GM23248 (cell line): ENCODE results near the gene KLHL34. TPM values are rescaled to one million over a fixed set of nuclear protein-coding genes. Genes with fewer than 3 reads are reported as not detected.
A peak's percentile ranks its signal among the peaks of the same experiment; 100 is the strongest.

Experiments used
- DNase-seq: peaks from one replicate; pipeline ENCODE4 v3.0.0-alpha.2; 2015
- H2AFZ ChIP-seq: fragments of 200-600 bp; sonication (generic); 2 replicates; pipeline ENCODE4 v1.6.1; 2016; ENCODE audit warnings: antibody characterized with exemption
- H3F3A ChIP-seq: fragments of 200-600 bp; sonication (generic); 2 replicates; pipeline ENCODE4 v1.6.1; 2016; ENCODE audit warnings: mild to moderate bottlenecking, antibody characterized with exemption, mixed run types; ENCODE audit not compliant: insufficient read depth
- H3K27ac ChIP-seq: fragments of 200-600 bp; sonication (generic); 2 replicates; pipeline ENCODE4 v1.5.1; 2016; ENCODE audit warnings: mild to moderate bottlenecking
- H3K27me3 ChIP-seq: fragments of 200-600 bp; sonication (generic); replicated peaks from 2 replicates; pipeline ENCODE4 v1.6.1; 2016; ENCODE audit warnings: mild to moderate bottlenecking; ENCODE audit not compliant: insufficient read depth
- H3K36me3 ChIP-seq: fragments of 200-600 bp; sonication (generic); 2 replicates; pipeline ENCODE4 v1.6.1; 2016; ENCODE audit warnings: low read depth, mild to moderate bottlenecking
- H3K4me1 ChIP-seq: fragments of 200-600 bp; sonication (generic); 2 replicates; pipeline ENCODE4 v1.6.1; 2016; ENCODE audit warnings: mild to moderate bottlenecking; ENCODE audit not compliant: insufficient read depth
- H3K4me2 ChIP-seq: fragments of 200-600 bp; sonication (generic); one replicate; pipeline ENCODE4 v1.6.1; 2016; ENCODE audit warnings: mild to moderate bottlenecking; ENCODE audit not compliant: unreplicated experiment
- H3K4me3 ChIP-seq: fragments of 200-600 bp; sonication (generic); 2 replicates; pipeline ENCODE4 v1.5.1; 2016; ENCODE audit warnings: mild to moderate bottlenecking
- H3K79me2 ChIP-seq: fragments of 200-600 bp; sonication (generic); 2 replicates; pipeline ENCODE4 v1.6.1; 2016; ENCODE audit warnings: mild to moderate bottlenecking; ENCODE audit not compliant: insufficient read depth
- H3K9ac ChIP-seq: fragments of 200-600 bp; sonication (generic); 2 replicates; pipeline ENCODE4 v1.6.1; 2016; ENCODE audit warnings: mild to moderate bottlenecking
- H3K9me2 ChIP-seq: fragments of 200-600 bp; sonication (generic); 2 replicates; pipeline ENCODE4 v1.6.1; 2016; ENCODE audit warnings: mixed run types, mild to moderate bottlenecking, moderate library complexity; ENCODE audit not compliant: insufficient read depth
- H3K9me3 ChIP-seq: fragments of 200-600 bp; sonication (generic); one replicate; pipeline ENCODE4 v1.6.1; 2017; ENCODE audit warnings: low read depth
- H4K20me1 ChIP-seq: fragments of 200-600 bp; sonication (generic); 2 replicates; pipeline ENCODE4 v1.6.0; 2016; ENCODE audit not compliant: insufficient read depth
- EZH2 ChIP-seq: fragments of 200-600 bp; sonication (generic); IDR thresholded peaks from 2 replicates; pipeline ENCODE4 v1.6.1; 2018; ENCODE audit warnings: antibody characterized with exemption, mild to moderate bottlenecking; ENCODE audit not compliant: insufficient read depth, poor library complexity, severe bottlenecking
- EZH2phosphoT487 ChIP-seq: fragments of 200-600 bp; sonication (generic); IDR thresholded peaks from 2 replicates; pipeline ENCODE4 v1.6.1; 2018; ENCODE audit warnings: antibody characterized with exemption, moderate library complexity, mild to moderate bottlenecking, low read depth; ENCODE audit not compliant: insufficient read depth
- WGBS, 2 experiments: methylation state at CpG; one replicate each; pipeline ENCODE4 v1.1.6; 2015 to 2017; ENCODE audit warnings: low lambda C conversion rate in 2 of 2, low coverage in 1 of 2; ENCODE audit errors: missing lambda C conversion rate in 2 of 2; 5-methylcytosine and 5-hydroxymethylcytosine counted together
- in situ Hi-C: fragments of 300-500 bp; cut with MboI; formaldehyde crosslinking; loops from 2 replicates; pipeline ENCODE4 v1.15.0; 2020
- polyA plus RNA-seq: library from polyadenylated mRNA; unstranded; fragments of >200 nt; fragmentation: Nextera tagmentation; extraction: Ambion mirVana; gene quantifications from 2 replicates; pipeline ENCODE4 v1.2.1, GENCODE V29; 2016
- total RNA-seq: library from RNA; depleted of rRNA; stranded (reverse); fragments of >200 nt; shearing (Covaris generic); gene quantifications from 2 replicates; pipeline ENCODE4 v1.2.3, GENCODE V29; 2014

The KLHL34 gene
- total and polyA plus RNA-seq, 2 experiments from 2014 or later, result not detected

- Histone ChIP-seq H3K9ac (no peak overlapping the region), H3K36me3 (no peaks in the 10 kb centered on the region), H2AFZ (no peak overlapping the region), H3K4me3 (no peak overlapping the region), H3K4me2 (no peak overlapping the region), H3K27me3 (no peaks in the 10 kb centered on the region), H3K9me2 (no peaks in the 10 kb centered on the region), H3K9me3 (no peaks in the 10 kb centered on the region), H3K27ac (no peak overlapping the region), H3F3A (no peaks in the 10 kb centered on the region), H3K79me2 (no peaks in the 10 kb centered on the region), H3K4me1 (peaks cover 9% of the 10 kb centered on the region), H4K20me1 (no peaks in the 10 kb centered on the region)
- 78 to 80% methylated on average over 5 of the region's 5 CpGs for WGBS, 2 experiments
- no peak for DNase-seq
- in situ Hi-C loops, result no loop called here
- no peak for TF ChIP-seq EZH2phosphoT487
Measured at GRCh38 chrX:21700275-21700674, 42.1 kb upstream of the KLHL34 start.

- H3K36me3 ChIP-seq, result no peaks in the 10 kb centered on the region
- no peaks in the 10 kb centered on the region for H3K9me2 ChIP-seq
- H3K4me3 ChIP-seq, result no peak overlapping the region
- in situ Hi-C loops, result no loop called here
- no peaks in the 10 kb centered on the region for H3F3A ChIP-seq
- H3K27ac ChIP-seq, result no peak overlapping the region
- H3K9ac ChIP-seq, result no peak overlapping the region
- H3K79me2 ChIP-seq, result no peaks in the 10 kb centered on the region
- TF ChIP-seq EZH2phosphoT487, result no peak
- no peak for TF ChIP-seq EZH2
- H3K4me2 ChIP-seq, result no peak overlapping the region
- peaks cover 9% of the 10 kb centered on the region for H3K4me1 ChIP-seq
- DNase-seq, result peak; percentile 3
- H3K27me3 ChIP-seq, result no peaks in the 10 kb centered on the region
- no peaks in the 10 kb centered on the region for H4K20me1 ChIP-seq
- WGBS, 2 experiments, result 78 to 82% methylated on average over 2 to 3 of the region's 3 CpGs
- no peak overlapping the region for H2AFZ ChIP-seq
- no peaks in the 10 kb centered on the region for H3K9me3 ChIP-seq
Measured at GRCh38 chrX:21699136-21699535, 41.0 kb upstream of the KLHL34 start.

GRCh38 chrX:21698272-21698671, 40.1 kb upstream of the KLHL34 start:
- 97 to 98% methylated on average over 4 of the region's 4 CpGs for WGBS, 2 experiments
- no peak for DNase-seq
- H3K9me2 ChIP-seq, result no peaks in the 10 kb centered on the region
- peaks cover 9% of the 10 kb centered on the region for H3K4me1 ChIP-seq
- H2AFZ ChIP-seq, result no peak overlapping the region
- H3K9me3 ChIP-seq, result no peaks in the 10 kb centered on the region
- no peak overlapping the region for H3K27ac ChIP-seq
- no peak for TF ChIP-seq EZH2phosphoT487
- TF ChIP-seq EZH2, result no peak
- H3F3A ChIP-seq, result no peaks in the 10 kb centered on the region
- H3K4me2 ChIP-seq, result no peak overlapping the region
- in situ Hi-C loops, result no loop called here
- no peak overlapping the region for H3K4me3 ChIP-seq
- H3K27me3 ChIP-seq, result no peaks in the 10 kb centered on the region
- H3K9ac ChIP-seq, result no peak overlapping the region
- no peaks in the 10 kb centered on the region for H3K36me3 ChIP-seq
- H4K20me1 ChIP-seq, result no peaks in the 10 kb centered on the region
- no peaks in the 10 kb centered on the region for H3K79me2 ChIP-seq

- H2AFZ ChIP-seq, result no peak overlapping the region
- 69 to 73% methylated on average over 3 of the region's 3 CpGs for WGBS, 2 experiments
Measured at GRCh38 chrX:21691512-21692018, 33.4 kb upstream of the KLHL34 start.

GRCh38 chrX:21683941-21684340, 25.8 kb upstream of the KLHL34 start:
- 5 to 8% methylated on average over 1 of the region's 1 CpG for WGBS, 2 experiments
- Histone ChIP-seq H3K9me3 (no peaks in the 10 kb centered on the region), H3K9me2 (no peaks in the 10 kb centered on the region), H3K27ac (peak overlapping the region; percentile 54), H2AFZ (no peak overlapping the region), H3K4me3 (no peak overlapping the region), H3K27me3 (no peaks in the 10 kb centered on the region), H3K9ac (no peak overlapping the region), H4K20me1 (no peaks in the 10 kb centered on the region), H3K79me2 (no peaks in the 10 kb centered on the region), H3F3A (0 out of 2 replicates have a peak, but pooled peaks cover 3% of the 10 kb centered on the region), H3K4me1 (peaks cover 7% of the 10 kb centered on the region; the same call in 1 of the 2 replicates), H3K4me2 (peak overlapping the region; percentile 35), H3K36me3 (no peaks in the 10 kb centered on the region)
- peak; percentile 69 for DNase-seq
- in situ Hi-C loops, result no loop called here
- TF ChIP-seq EZH2phosphoT487, result no peak
- TF ChIP-seq EZH2, result no peak

More at GRCh38 chrX:21691512-21692018, 33.4 kb upstream of the KLHL34 start:
- Histone ChIP-seq H3K36me3 (no peaks in the 10 kb centered on the region), H3K4me2 (no peak overlapping the region), H4K20me1 (no peaks in the 10 kb centered on the region), H3K9ac (no peak overlapping the region), H3K4me1 (no peaks in the 10 kb centered on the region), H3K4me3 (no peak overlapping the region), H3K9me3 (no peaks in the 10 kb centered on the region), H3K79me2 (no peaks in the 10 kb centered on the region), H3K9me2 (no peaks in the 10 kb centered on the region), H3K27me3 (no peaks in the 10 kb centered on the region), H3K27ac (no peak overlapping the region), H3F3A (peaks cover 4% of the 10 kb centered on the region; the same call in 1 of the 2 replicates)
- in situ Hi-C loops, result no loop called here
- TF ChIP-seq EZH2 (no peak), EZH2phosphoT487 (no peak)
- DNase-seq, result peak; percentile 2
